Right cardiac atrium (tissue), 5 donors: ENCODE measurements around the gene MRPS27. TPM values are rescaled to one million over a fixed set of nuclear protein-coding genes. Genes with fewer than 3 reads are reported as not detected.

Experiments used
- ATAC-seq, 2 donors: fragments of 200-7000 bp; cut with Tn5 transposase; one replicate each; pipeline versions ENCODE4 v1.8.0 to v1.9.1; 2020; ENCODE audit warnings: moderate library complexity in 2 of 2, mild to moderate bottlenecking in 1 of 2
- DNase-seq, 3 donors: peaks; one replicate each; pipeline ENCODE4 v3.0.0-alpha.2; 2020
- H3K27ac ChIP-seq: one replicate; pipeline ENCODE4 v1.5.1; 2013; ENCODE audit warnings: mild to moderate bottlenecking, low read length, control low read depth, moderate library complexity
- H3K27me3 ChIP-seq: one replicate; pipeline ENCODE4 v1.6.1; 2013; ENCODE audit not compliant: control insufficient read depth, insufficient read depth
- H3K4me1 ChIP-seq: one replicate; pipeline ENCODE4 v1.6.1; 2013; ENCODE audit warnings: low read length; ENCODE audit not compliant: control insufficient read depth, insufficient read depth
- H3K4me3 ChIP-seq: one replicate; pipeline ENCODE4 v1.5.1; 2013; ENCODE audit warnings: low read length, control low read depth
- H3K9me3 ChIP-seq: one replicate; pipeline ENCODE4 v1.6.1; 2013; ENCODE audit warnings: low read length; ENCODE audit not compliant: control insufficient read depth
- WGBS: extraction: QIAGEN DNeasy Blood & Tissue Kit; methylation state at CpG from one replicate; pipeline ENCODE4 v1.1.7; 2013; 5-methylcytosine and 5-hydroxymethylcytosine counted together
- intact Hi-C, 4 donors: fragments of 100-400 bp; cut with DNase I; formaldehyde crosslinking; loops; one replicate each; pipeline versions ENCODE4 v1.11.0 to v1.14.0; 2022 to 2023
- polyA plus RNA-seq: library from polyadenylated mRNA; stranded (reverse); fragments of 200-250 nt; gene quantifications from one replicate; pipeline ENCODE4 v1.2.3, GENCODE V29; 2013
- total RNA-seq, 4 donors: library from RNA; stranded (reverse); fragmentation: NEBNext Ultra II Directional; extraction: Animal tissue kit (Norgen Biotek cat#: 25700); gene quantifications; one replicate each; pipeline ENCODE4 v1.2.1, GENCODE V29; 2021
- donor health status: healthy with polysubstance abuse.
- donor health status: DM: no; HTN: yes; CAD: no.
- donor health status: DM: no; HTN: no; CAD: no.
- donor health status: DM: no; HTN: yes; CAD: no; lungs with severe emphysema.
- donor health status: DM: yes; HTN: yes; CAD: no.

The MRPS27 gene
- total and polyA plus RNA-seq, 5 donors, result 40.5 to 71.7 (median 60.9) TPM

- Histone ChIP-seq H3K4me1 (peaks cover 9% of the 10 kb centered on the region), H3K27ac (no peak overlapping the region), H3K27me3 (no peaks in the 10 kb centered on the region), H3K4me3 (no peak overlapping the region), H3K9me3 (no peaks in the 10 kb centered on the region)
- DNase-seq, result no peak
- intact Hi-C loops, result loop anchor here in 1 of 4 donors (10.0 kb wide), 1 partner anchor 51 kb away; no protein-coding TSS in a partner anchor
- 98% methylated on average over 4 of the region's 4 CpGs for WGBS
- ATAC-seq, result no peak
Observed at GRCh38 chr5:72213482-72213881, 106.6 kb downstream of the MRPS27 start.

DNA sequence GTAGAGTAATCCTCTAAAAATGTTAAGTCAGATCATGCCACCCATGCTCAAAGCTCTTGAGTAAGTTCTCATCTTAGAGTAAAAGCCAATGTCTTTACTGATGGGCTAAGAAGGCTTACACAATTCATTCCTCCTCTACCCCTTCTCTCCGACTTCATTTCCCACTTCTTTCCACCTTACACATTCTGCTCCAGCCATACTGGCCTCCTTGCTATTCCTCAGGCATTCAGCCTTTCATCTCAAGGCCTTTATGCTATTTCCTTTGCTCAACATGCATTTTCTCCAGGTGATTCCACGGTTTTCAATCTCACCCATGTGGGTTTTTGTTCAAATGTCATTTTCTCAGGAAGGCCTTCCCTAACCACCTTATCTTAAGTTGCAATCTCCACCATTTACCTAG lies 107.9 kb downstream of the MRPS27 start:
- no peak overlapping the region for H3K4me3 ChIP-seq
- ATAC-seq, result no peak
- H3K9me3 ChIP-seq, result no peaks in the 10 kb centered on the region
- peaks cover 9% of the 10 kb centered on the region for H3K4me1 ChIP-seq
- WGBS, result 96% methylated on average over 2 of the region's 2 CpGs
- no peak for DNase-seq
- no peaks in the 10 kb centered on the region for H3K27me3 ChIP-seq
- H3K27ac ChIP-seq, result no peak overlapping the region
- intact Hi-C loops, result loop anchor here in 1 of 4 donors (10.0 kb wide), 1 partner anchor 53 kb away; no protein-coding TSS in a partner anchor

DNA sequence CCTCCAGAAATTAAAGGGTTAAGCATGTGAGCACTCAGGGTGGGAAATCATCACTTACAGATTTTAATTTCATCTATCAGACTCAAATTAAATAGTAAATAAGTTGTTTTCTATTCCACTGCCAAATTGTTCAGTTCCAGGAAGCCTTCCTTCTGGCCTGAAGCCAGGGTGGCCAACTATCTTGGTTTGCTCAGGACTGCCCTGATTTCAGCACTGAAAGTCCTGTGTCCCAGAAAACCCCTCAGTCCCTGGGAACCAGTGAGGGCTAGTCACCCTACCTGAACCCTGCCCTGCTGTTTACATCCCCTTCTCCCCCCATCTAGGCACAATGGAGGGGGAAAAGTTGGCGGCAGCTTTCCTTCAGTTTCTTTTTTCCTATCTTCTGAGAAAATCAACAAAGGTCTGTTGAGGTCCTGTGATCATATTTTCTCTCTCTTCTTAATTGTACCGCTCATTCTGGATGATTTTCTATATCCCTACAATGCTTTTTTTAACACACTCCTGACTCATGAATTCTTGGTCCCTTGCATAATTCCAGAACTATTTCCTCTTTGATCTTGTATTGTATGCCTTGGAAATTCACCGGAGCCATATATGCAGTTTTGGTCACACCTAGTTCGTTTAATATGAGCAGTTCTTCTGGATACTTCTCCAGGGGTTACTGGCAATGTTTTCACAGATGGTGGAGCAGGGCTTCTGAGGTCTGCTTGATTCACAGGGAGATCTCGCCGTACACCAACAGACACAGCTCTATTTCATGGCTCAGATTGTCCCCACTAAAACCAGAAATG lies 109.0 kb downstream of the MRPS27 start:
- 53% methylated on average over 6 of the region's 6 CpGs for WGBS
- Histone ChIP-seq H3K4me3 (no peak overlapping the region), H3K27ac (peak overlapping the region; percentile 68), H3K27me3 (no peaks in the 10 kb centered on the region), H3K4me1 (peaks cover 9% of the 10 kb centered on the region), H3K9me3 (no peaks in the 10 kb centered on the region)
- intact Hi-C loops, result loop anchor here in 1 of 4 donors (10.0 kb wide), 1 partner anchor 54 kb away; no protein-coding TSS in a partner anchor
- ATAC-seq (peak; percentile 80 to 82), DNase-seq (peak; percentile 72 to 86 (median 82))

DNA sequence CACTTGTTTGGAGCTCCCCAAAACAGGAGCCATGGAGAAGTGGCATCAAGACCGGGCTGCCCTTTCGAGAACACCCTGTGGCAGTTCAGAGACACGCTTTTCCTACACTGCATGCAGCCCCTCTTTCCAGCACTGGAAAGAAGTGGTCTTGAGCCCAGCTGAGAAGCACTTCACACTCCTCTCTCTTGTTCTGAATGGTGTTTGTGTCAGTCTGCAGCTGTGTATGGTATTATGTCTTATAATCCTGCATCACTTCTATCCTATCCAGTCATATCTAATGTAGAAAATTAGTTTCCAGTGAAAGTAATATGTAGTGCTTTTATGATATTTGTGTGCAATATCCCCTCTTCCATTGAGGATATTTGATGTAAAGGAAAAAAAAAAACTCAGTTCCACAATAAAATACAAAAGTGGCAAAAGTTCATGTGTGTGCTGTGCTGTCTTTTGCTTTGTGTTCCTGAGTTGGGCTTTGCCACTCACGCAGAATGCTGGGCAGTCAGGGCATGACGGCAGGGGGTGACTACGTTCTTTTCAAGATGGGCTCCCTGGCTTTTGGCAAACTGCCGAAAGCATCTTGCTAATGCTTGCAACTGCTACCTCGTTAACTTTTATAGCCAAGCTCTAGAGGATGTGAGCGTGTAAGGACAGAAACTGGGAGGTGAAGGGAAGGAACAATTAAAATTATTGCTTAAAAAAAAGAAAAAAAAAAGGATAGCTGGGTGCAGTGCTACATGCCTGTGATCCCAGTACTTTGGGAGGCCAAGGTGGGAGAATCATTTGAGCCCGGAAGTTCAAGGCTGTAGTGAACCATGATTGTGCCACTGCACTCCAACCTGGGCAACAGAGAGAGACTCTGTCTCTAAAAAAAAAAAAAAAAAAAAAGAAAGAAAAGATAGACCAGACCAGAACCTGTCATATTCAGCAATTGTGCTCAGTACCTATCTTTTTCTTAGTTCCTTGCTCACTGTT lies 110.6 kb downstream of the MRPS27 start:
- ATAC-seq, result no peak
- WGBS, result 76% methylated on average over 10 of the region's 10 CpGs
- intact Hi-C loops, result loop anchor here in 1 of 4 donors (10.0 kb wide), 1 partner anchor 55 kb away; no protein-coding TSS in a partner anchor

DNA sequence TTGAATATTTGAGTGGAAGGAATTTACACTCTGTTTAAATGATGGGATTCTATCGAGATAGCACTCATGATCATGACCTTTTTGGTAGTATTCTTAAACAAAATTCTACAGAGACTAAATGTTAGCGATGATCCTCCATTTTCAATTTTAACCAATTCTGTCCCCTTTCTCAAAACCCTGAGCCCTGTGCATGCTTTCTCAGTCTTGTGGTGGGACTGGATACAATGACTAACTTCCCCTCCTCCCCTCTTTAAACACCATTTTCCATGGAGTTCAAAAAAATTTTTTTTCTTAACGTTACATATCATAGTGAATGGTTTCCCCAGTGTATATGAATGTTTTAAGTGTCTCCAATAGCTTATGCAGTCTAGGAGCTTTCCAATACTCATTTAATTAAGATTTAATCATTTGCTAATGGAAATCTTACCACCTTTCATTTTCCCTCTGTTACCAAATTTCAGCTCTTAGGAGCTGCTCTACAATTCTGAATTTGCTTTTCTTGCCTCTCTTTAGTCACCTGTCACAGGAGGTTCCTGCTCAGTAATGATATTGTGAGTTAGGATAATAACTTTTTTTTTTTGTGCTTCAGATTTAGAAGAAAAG lies 111.6 kb downstream of the MRPS27 start:
- Histone ChIP-seq H3K4me3 (no peak overlapping the region), H3K27ac (no peak overlapping the region), H3K9me3 (no peaks in the 10 kb centered on the region), H3K27me3 (no peaks in the 10 kb centered on the region), H3K4me1 (peaks cover 9% of the 10 kb centered on the region)
- ATAC-seq, result no peak
- intact Hi-C loops, result no loop called here
- 92% methylated on average over 3 of the region's 3 CpGs for WGBS
- no peak for DNase-seq

More for the DNA sequence above, 110.6 kb downstream of the MRPS27 start:
- H3K27ac ChIP-seq, result peak overlapping the region; percentile 27
- no peaks in the 10 kb centered on the region for H3K9me3 ChIP-seq
- peaks cover 9% of the 10 kb centered on the region for H3K4me1 ChIP-seq
- H3K27me3 ChIP-seq, result no peaks in the 10 kb centered on the region
- no peak overlapping the region for H3K4me3 ChIP-seq
- no peak for DNase-seq

DNA sequence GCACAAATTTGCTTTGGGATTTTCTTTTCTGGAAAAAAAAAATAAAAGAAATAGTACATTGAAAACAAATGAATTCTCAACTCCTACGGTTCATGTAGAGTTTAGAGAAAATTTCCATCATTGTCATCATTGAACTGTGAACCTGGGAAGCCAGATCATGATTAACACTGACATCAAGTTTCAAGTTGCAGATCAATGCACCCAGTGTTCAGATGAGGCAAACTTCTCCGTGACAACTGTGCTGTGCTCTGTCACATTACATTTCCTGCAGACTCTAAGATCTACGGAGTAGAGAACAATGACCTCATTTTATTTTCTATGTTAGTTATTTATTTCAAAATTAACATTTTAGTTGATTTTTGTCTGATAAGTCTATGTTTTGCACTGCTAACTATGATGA lies 113.0 kb downstream of the MRPS27 start:
- WGBS, result 79% methylated on average over 3 of the region's 3 CpGs
- ATAC-seq (no peak), DNase-seq (no peak)
- intact Hi-C loops, result no loop called here
- H3K4me3 ChIP-seq, result no peak overlapping the region
- H3K27ac ChIP-seq, result no peak overlapping the region
- peaks cover 9% of the 10 kb centered on the region for H3K4me1 ChIP-seq
- no peaks in the 10 kb centered on the region for H3K27me3 ChIP-seq
- H3K9me3 ChIP-seq, result no peaks in the 10 kb centered on the region

GRCh38 chr5:72206160-72206559 lies 113.9 kb downstream of the MRPS27 start:
- Histone ChIP-seq H3K9me3 (no peaks in the 10 kb centered on the region), H3K4me3 (no peak overlapping the region), H3K27me3 (no peaks in the 10 kb centered on the region), H3K27ac (no peak overlapping the region), H3K4me1 (peaks cover 8% of the 10 kb centered on the region)
- intact Hi-C loops, result no loop called here
- WGBS, result 89% methylated on average over 3 of the region's 3 CpGs
- no peak for DNase-seq
- no peak for ATAC-seq

- Histone ChIP-seq H3K27ac (no peak overlapping the region), H3K9me3 (no peaks in the 10 kb centered on the region), H3K27me3 (no peaks in the 10 kb centered on the region), H3K4me3 (no peak overlapping the region), H3K4me1 (peaks cover 4% of the 10 kb centered on the region)
- WGBS, result 98% methylated on average over 3 of the region's 3 CpGs
- no peak for DNase-seq
- intact Hi-C loops, result no loop called here
- ATAC-seq, result no peak
Observed at GRCh38 chr5:72205431-72206009, 114.5 kb downstream of the MRPS27 start.

GRCh38 chr5:72204946-72205345 lies 115.1 kb downstream of the MRPS27 start:
- Histone ChIP-seq H3K27ac (no peak overlapping the region), H3K9me3 (no peaks in the 10 kb centered on the region), H3K27me3 (no peaks in the 10 kb centered on the region), H3K4me1 (no peaks in the 10 kb centered on the region), H3K4me3 (no peak overlapping the region)
- DNase-seq (no peak), ATAC-seq (no peak)
- WGBS, result 96% methylated on average over 1 of the region's 1 CpG
- intact Hi-C loops, result no loop called here

GRCh38 chr5:72203251-72203845 lies 116.7 kb downstream of the MRPS27 start:
- H3K4me1 ChIP-seq, result no peaks in the 10 kb centered on the region
- intact Hi-C loops, result no loop called here
- H3K9me3 ChIP-seq, result no peaks in the 10 kb centered on the region
- WGBS, result 81% methylated on average over 8 of the region's 8 CpGs
- no peak overlapping the region for H3K4me3 ChIP-seq
- no peak overlapping the region for H3K27ac ChIP-seq
- ATAC-seq, result no peak
- H3K27me3 ChIP-seq, result no peaks in the 10 kb centered on the region
- no peak for DNase-seq
